Memory B cell (primary cell): ENCODE data around the gene BAG3.
"Not testable (repeated sequence)": the region's sequence is repeated elsewhere in the genome, so short reads cannot be mapped to it uniquely, and the experiment has no call there.

Experiments
- ATAC-seq: fragments of 150-1000 bp; cut with Tn5 transposase; 2 replicates; pipeline ENCODE4 v1.10.0; 2021; ENCODE audit warnings: low read depth, mild to moderate bottlenecking, moderate library complexity
- DNase-seq, 2 donors: peaks; one replicate each; pipeline ENCODE4 v3.0.0; 2022; ENCODE audit warnings: low spot score in 2 of 2
- H3K27ac Mint-ChIP-seq: one replicate; pipeline ENCODE4 v1.8.0; 2022; ENCODE audit warnings: mild to moderate bottlenecking, moderate library complexity, mixed read lengths
- H3K27me3 Mint-ChIP-seq: one replicate; pipeline ENCODE4 v1.8.0; 2022; ENCODE audit warnings: mixed read lengths
- H3K36me3 Mint-ChIP-seq: one replicate; pipeline ENCODE4 v1.8.0; 2022; ENCODE audit warnings: mild to moderate bottlenecking, mixed read lengths
- H3K4me1 Mint-ChIP-seq: one replicate; pipeline ENCODE4 v1.8.0; 2022; ENCODE audit warnings: mixed read lengths
- H3K4me3 Mint-ChIP-seq: one replicate; pipeline ENCODE4 v1.8.0; 2022; ENCODE audit warnings: mild to moderate bottlenecking, moderate library complexity, mixed read lengths
- H3K9me3 Mint-ChIP-seq: one replicate; pipeline ENCODE4 v1.8.0; 2022; ENCODE audit warnings: mixed read lengths

BAG3 gene

DNA sequence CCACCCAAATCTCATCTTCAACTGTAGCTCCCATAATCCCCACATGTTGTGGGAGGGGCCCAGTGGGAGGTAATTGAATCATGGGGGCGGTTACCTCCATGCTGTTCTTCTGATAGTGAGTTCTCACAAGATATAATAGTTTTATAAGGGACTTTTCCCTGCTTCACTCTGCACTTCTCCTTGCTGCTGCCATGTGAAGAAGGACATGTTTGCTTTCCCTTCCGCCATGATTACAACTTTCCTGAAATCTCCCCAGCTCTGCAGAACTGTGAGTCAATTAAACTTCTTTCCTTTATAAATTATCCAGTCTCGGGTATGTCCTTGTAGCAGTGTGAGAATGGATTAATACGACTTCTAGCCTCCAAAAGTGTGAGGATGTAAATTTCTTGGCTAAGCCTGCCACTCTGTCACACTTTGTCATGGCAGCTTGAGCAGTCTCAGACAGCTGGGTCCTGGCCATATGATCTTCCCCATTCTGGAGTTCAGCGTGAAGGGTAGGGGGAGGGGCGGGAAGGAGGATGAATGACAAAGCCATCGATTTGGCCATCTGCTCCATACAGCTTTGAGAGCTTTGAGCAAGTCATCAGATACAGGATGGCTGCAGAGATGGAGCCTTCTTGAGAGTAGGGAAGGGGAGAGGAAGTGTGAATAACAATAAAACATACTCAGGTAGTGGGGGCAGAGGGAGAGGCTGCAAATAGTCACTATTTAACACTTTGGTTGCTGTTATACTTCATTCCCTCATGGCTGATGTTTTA lies 55.5 kb downstream of the BAG3 start:
- Mint-ChIP-seq H3K36me3 (peaks cover 21% of the 10 kb centered on the region), H3K9me3 (peaks cover 16% of the 10 kb centered on the region), H3K4me1 (peaks cover 55% of the 10 kb centered on the region), H3K27ac (peak overlapping the region; percentile 98), H3K4me3 (peak overlapping the region; percentile 35), H3K27me3 (no peaks in the 10 kb centered on the region)
- ATAC-seq (no peak), DNase-seq (no peak)

- Mint-ChIP-seq H3K4me3 (peak overlapping the region; percentile 14), H3K27ac (peak overlapping the region; percentile 98), H3K36me3 (peaks cover 24% of the 10 kb centered on the region), H3K4me1 (peaks cover 51% of the 10 kb centered on the region), H3K9me3 (peaks cover 16% of the 10 kb centered on the region)
- not testable (repeated sequence) for H3K27me3 Mint-ChIP-seq, ATAC-seq, DNase-seq
These were observed 56.2 kb downstream of the BAG3 start for GRCh38 chr10:119707331-119707730.

GRCh38 chr10:119710935-119711334 lies 59.8 kb downstream of the BAG3 start:
- Mint-ChIP-seq H3K4me1 (peaks cover 37% of the 10 kb centered on the region), H3K9me3 (peaks cover 16% of the 10 kb centered on the region), H3K36me3 (peaks cover 24% of the 10 kb centered on the region), H3K27ac (peak overlapping the region; percentile 98)
- ATAC-seq, H3K27me3 Mint-ChIP-seq, H3K4me3 Mint-ChIP-seq, DNase-seq: not testable (repeated sequence)

DNA sequence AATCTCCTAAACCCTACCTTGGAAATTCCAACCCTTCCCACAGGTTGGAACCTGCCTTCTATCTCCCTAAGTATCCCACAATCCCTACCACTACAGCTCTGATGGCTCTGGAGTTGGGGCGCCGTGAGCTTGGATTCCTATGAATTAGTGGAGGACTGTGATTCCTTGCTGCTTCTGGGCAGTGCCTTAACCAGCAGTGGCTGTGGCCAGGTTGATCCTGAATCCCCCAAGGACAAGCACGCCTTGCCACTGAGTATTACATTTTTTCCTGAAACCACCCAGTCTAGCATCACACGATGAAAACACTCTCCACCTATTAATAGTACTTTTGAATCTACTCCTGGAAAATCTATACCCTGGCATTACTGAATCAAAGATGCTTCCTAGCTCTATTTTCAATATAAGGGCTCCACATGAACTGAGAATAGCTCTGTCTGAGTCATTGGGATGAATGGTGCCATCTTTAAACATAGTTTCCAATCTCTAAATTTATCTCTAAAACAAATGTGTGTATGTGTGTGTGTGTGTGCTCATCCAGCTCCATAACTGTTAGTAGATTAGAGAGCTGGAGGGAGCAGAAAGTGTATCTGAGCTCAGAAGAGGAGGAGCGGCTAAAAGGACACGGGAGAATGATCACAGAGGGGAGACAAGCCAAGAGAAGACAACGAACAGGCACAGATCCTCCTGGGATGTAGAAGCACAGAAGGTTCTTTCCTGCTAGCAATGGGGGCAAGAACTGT lies 62.7 kb downstream of the BAG3 start:
- Mint-ChIP-seq H3K4me1 (peaks cover 16% of the 10 kb centered on the region), H3K27me3 (no peaks in the 10 kb centered on the region), H3K4me3 (no peak overlapping the region), H3K9me3 (peaks cover 5% of the 10 kb centered on the region), H3K27ac (peak overlapping the region; percentile 15), H3K36me3 (peaks cover 10% of the 10 kb centered on the region)
- no peak for DNase-seq
- no peak for ATAC-seq

GRCh38 chr10:119714484-119714816 lies 63.3 kb downstream of the BAG3 start:
- Mint-ChIP-seq H3K4me1 (peaks cover 11% of the 10 kb centered on the region), H3K27ac (peak overlapping the region; percentile 15), H3K27me3 (no peaks in the 10 kb centered on the region), H3K36me3 (peaks cover 12% of the 10 kb centered on the region), H3K9me3 (peaks cover 5% of the 10 kb centered on the region), H3K4me3 (no peak overlapping the region)
- DNase-seq: no peak
- no peak for ATAC-seq

DNA sequence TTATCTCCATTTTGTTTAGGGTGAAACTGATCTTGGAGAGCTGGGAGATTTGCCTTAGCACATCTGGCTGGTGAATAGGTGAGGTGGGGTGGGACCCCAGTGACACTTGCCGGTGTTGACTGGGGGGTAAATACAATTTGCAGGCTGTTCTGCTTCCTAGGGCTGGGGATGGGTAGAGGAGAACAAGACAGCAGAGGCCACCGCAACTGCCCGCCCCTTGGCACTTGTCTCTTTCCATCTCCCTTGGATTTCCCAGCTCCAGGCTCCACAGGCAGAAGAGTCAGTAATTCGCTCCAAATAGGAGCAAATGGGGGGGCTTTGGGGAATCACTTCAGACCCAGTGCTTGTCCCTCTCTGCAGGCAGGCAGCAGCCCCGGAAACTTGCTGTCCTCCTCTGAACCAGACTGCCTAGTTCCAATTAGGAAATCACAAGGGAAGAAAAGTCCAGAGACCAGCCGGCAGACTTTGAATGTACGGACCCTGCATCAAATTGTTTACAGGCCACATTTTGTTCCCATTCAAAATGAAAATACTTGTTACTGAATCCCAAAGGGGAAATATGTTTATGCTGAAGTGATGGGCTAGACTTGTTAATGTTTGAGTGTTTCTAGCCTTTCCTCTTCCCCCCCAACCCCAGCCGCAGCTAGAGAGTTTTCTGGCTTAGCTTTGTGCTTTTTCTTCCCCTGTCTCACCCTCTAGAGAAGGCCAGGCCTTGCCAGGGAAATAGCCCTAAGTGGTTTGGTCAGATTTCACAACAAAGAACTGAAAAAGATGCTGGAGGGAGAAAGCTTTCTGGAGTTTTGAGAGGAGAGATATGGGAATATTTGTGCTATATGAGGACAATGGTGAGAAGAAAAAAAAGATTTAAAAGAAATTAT lies 64.7 kb downstream of the BAG3 start:
- peak overlapping the region; percentile 45 for H3K27ac Mint-ChIP-seq
- ATAC-seq (no peak), DNase-seq (no peak)
- H3K36me3 Mint-ChIP-seq: peaks cover 7% of the 10 kb centered on the region
- H3K4me1 Mint-ChIP-seq: peaks cover 4% of the 10 kb centered on the region
- no peaks in the 10 kb centered on the region for H3K27me3 Mint-ChIP-seq
- H3K4me3 Mint-ChIP-seq: no peak overlapping the region
- peaks cover 3% of the 10 kb centered on the region for H3K9me3 Mint-ChIP-seq

DNA sequence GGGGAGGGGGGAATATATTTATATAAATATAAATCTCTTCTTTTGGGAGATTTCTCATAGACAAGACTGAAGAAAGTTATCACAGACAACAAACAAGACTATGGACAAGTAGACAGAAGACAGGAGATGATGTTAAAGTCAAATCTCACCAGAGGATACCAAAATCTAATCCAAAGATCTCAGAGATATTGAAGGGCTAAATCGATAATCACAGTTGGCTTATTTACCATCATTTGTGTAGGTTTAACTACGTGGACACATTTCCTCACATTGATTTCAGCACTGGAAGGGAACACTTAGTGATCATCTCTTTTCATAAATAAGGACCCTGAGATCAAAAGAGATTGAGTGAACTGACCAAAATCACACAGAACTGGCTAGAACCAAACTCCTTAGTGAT lies 72.0 kb downstream of the BAG3 start:
- no peak for ATAC-seq
- no peaks in the 10 kb centered on the region for H3K27me3 Mint-ChIP-seq
- DNase-seq: no peak
- H3K4me1 Mint-ChIP-seq: peaks cover 35% of the 10 kb centered on the region
- H3K27ac Mint-ChIP-seq: peak overlapping the region; percentile 87
- no peaks in the 10 kb centered on the region for H3K9me3 Mint-ChIP-seq
- peaks cover 2% of the 10 kb centered on the region for H3K36me3 Mint-ChIP-seq
- H3K4me3 Mint-ChIP-seq: no peak overlapping the region

DNA sequence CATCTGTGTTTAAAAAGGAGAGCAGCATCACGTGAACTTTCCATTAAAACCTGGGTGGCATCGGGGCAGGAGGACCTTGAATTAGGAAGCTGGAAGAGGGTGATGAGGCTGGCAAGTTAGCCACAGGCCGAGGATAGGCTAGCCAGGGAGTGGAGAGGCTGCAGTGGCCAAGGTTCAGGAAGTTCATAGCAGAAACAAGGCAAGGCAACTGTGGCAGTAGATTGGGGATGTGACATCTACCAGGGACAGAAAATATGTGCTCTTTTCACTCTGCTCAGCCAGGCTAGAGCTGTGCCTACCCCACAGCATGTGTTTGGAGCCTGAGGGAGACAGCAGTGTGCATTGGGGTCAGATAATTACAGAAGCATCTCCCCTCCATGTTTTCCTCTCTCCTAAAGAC lies 72.4 kb downstream of the BAG3 start:
- H3K36me3 Mint-ChIP-seq: peaks cover 2% of the 10 kb centered on the region
- no peak for DNase-seq
- peaks cover 38% of the 10 kb centered on the region for H3K4me1 Mint-ChIP-seq
- no peaks in the 10 kb centered on the region for H3K27me3 Mint-ChIP-seq
- no peaks in the 10 kb centered on the region for H3K9me3 Mint-ChIP-seq
- H3K27ac Mint-ChIP-seq: peak overlapping the region; percentile 87
- no peak overlapping the region for H3K4me3 Mint-ChIP-seq
- no peak for ATAC-seq

GRCh38 chr10:119724593-119725516 lies 73.7 kb downstream of the BAG3 start:
- H3K4me1 Mint-ChIP-seq: peaks cover 41% of the 10 kb centered on the region
- no peaks in the 10 kb centered on the region for H3K9me3 Mint-ChIP-seq
- peak; percentile 3 for ATAC-seq
- H3K27me3 Mint-ChIP-seq: no peaks in the 10 kb centered on the region
- peak overlapping the region; percentile 87 for H3K27ac Mint-ChIP-seq
- H3K4me3 Mint-ChIP-seq: peak overlapping the region; percentile 75
- DNase-seq: no peak
- no peaks in the 10 kb centered on the region for H3K36me3 Mint-ChIP-seq

GRCh38 chr10:119725517-119725827 lies 74.3 kb downstream of the BAG3 start:
- Mint-ChIP-seq H3K4me3 (peak overlapping the region; percentile 75), H3K36me3 (no peaks in the 10 kb centered on the region), H3K27me3 (no peaks in the 10 kb centered on the region), H3K9me3 (no peaks in the 10 kb centered on the region), H3K27ac (peak overlapping the region; percentile 87), H3K4me1 (peaks cover 41% of the 10 kb centered on the region)
- ATAC-seq: peak; percentile 22
- DNase-seq: no peak

- H3K36me3 Mint-ChIP-seq: no peaks in the 10 kb centered on the region
- H3K4me1 Mint-ChIP-seq: peaks cover 41% of the 10 kb centered on the region
These were observed 74.9 kb downstream of the BAG3 start, which contains the start of gene INPP5F for GRCh38 chr10:119725828-119726675. Gene INPP5F (plus strand): TSS chr10:119726050. CDS start chr10:119726263, 213 bp downstream.

DNA sequence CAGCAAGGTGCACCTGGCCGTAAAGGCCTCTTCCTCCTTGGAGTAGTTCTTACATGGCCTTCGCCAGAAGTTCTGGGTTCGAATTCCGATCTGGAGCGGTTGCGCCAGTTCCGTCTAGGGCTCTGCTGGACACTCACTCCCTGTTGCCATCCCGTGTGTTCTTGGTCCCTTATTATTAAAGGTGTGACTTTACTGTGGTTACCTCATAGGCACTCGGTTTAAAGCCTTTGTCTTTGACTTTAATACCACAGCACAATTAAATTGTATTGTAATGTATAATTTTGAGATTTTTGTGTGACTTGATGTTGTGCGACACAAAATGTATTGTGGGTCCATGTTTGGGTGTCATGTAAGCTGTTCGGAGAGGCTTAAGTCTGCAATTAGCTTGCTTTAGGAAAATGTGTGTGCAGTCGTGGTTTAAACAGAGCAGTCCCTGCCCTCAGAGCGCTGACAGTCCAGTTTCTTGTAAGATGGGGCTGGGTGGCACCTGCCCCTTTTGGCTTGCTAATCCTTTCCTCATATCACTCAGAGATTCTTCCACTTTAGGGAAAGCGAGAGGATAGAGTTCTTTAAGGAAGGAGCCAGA lies 75.6 kb downstream of the BAG3 start:
- H3K9me3 Mint-ChIP-seq: no peaks in the 10 kb centered on the region
- ATAC-seq: no peak

More at GRCh38 chr10:119725828-119726675, 74.9 kb downstream of the BAG3 start, which contains the start of gene INPP5F:
- H3K4me3 Mint-ChIP-seq: peak within 1 kb of the TSS; percentile 94
- H3K27me3 Mint-ChIP-seq: no peaks in the 10 kb centered on the region
- ATAC-seq: peak; percentile 89
- H3K9me3 Mint-ChIP-seq: no peaks in the 10 kb centered on the region
- peak within 1 kb of the TSS; percentile 87 for H3K27ac Mint-ChIP-seq
- peak; percentile 92 to 93 for DNase-seq

More for the DNA sequence above, 75.6 kb downstream of the BAG3 start:
- peak overlapping the region; percentile 94 for H3K4me3 Mint-ChIP-seq
- H3K4me1 Mint-ChIP-seq: peaks cover 41% of the 10 kb centered on the region
- DNase-seq: no peak
- no peaks in the 10 kb centered on the region for H3K36me3 Mint-ChIP-seq
- H3K27ac Mint-ChIP-seq: peak overlapping the region; percentile 84
- H3K27me3 Mint-ChIP-seq: no peaks in the 10 kb centered on the region
